SK-N-MC (cell line): Measurements from ENCODE around the gene TRMT5.

Experiments
- DNase-seq: peaks from one replicate; pipeline ENCODE4 v3.0.0-alpha.2; 2011; ENCODE audit warnings: low read depth, low spot score
- H3K27ac ChIP-seq: fragments of 200-600 bp; sonication (generic); 2 replicates; pipeline ENCODE4 v1.5.1; 2016; ENCODE audit warnings: mixed run types
- H3K36me3 ChIP-seq: fragments of 200-600 bp; sonication (generic); 2 replicates; pipeline ENCODE4 v1.6.1; 2017; ENCODE audit warnings: antibody characterized with exemption, low read length, mixed read lengths; ENCODE audit not compliant: insufficient read depth
- H3K4me3 ChIP-seq: fragments of 200-600 bp; sonication (generic); 2 replicates; pipeline ENCODE4 v1.5.1; 2016
- H3K9ac ChIP-seq: fragments of 200-600 bp; sonication (generic); 2 replicates; pipeline ENCODE4 v1.8.0; 2017; ENCODE audit warnings: mixed run types, mixed read lengths; ENCODE audit not compliant: insufficient read length
- H3K9me3 ChIP-seq: fragments of 200-600 bp; sonication (generic); 2 replicates; pipeline ENCODE4 v1.6.1; 2017; ENCODE audit warnings: low read depth, mild to moderate bottlenecking, antibody characterized with exemption, low read length, moderate library complexity, mixed read lengths
- EZH2 ChIP-seq: fragments of 200-600 bp; sonication (generic); IDR thresholded peaks from one replicate; pipeline ENCODE4 v1.6.1; 2017; ENCODE audit warnings: antibody characterized with exemption
- FOXP2 ChIP-seq: optimal IDR thresholded peaks from 2 replicates; pipeline ENCODE3; 2011; ENCODE audit warnings: mild to moderate bottlenecking, moderate library complexity; ENCODE audit not compliant: insufficient read depth; ENCODE audit errors: extremely low read length, control extremely low read depth
- POLR2AphosphoS5 ChIP-seq: IDR thresholded peaks from 2 replicates; pipeline ENCODE4 v1.6.1; 2012; ENCODE audit warnings: mild to moderate bottlenecking, low read depth, low read length, borderline replicate concordance

Gene TRMT5

GRCh38 chr14:60986500-60986899 is 5.6 kb upstream of the TRMT5 start:
- Histone ChIP-seq H3K9ac (no peak overlapping the region), H3K36me3 (peaks cover 42% of the 10 kb centered on the region), H3K4me3 (no peak overlapping the region), H3K9me3 (no peaks in the 10 kb centered on the region), H3K27ac (no peak overlapping the region)
- no peak for DNase-seq
- TF ChIP-seq FOXP2 (no peak), POLR2AphosphoS5 (no peak), EZH2 (no peak)

GRCh38 chr14:60984196-60984595 is 3.3 kb upstream of the TRMT5 start:
- H3K9ac ChIP-seq: no peak overlapping the region
- H3K9me3 ChIP-seq: no peaks in the 10 kb centered on the region
- no peak for DNase-seq
- no peak overlapping the region for H3K27ac ChIP-seq
- no peak overlapping the region for H3K4me3 ChIP-seq
- peaks cover 38% of the 10 kb centered on the region for H3K36me3 ChIP-seq
- no peak for TF ChIP-seq POLR2AphosphoS5
- TF ChIP-seq FOXP2: no peak
- TF ChIP-seq EZH2: no peak

- no peaks in the 10 kb centered on the region for H3K9me3 ChIP-seq
- H3K36me3 ChIP-seq: peaks cover 46% of the 10 kb centered on the region
- TF ChIP-seq FOXP2: no peak
- 0 out of 2 replicates have a peak, but pooled peaks have one; percentile 7 for TF ChIP-seq POLR2AphosphoS5
- H3K4me3 ChIP-seq: peak overlapping the region; percentile 91
- peak overlapping the region; percentile 2; the same call in 1 of the 2 replicates for H3K27ac ChIP-seq
- peak overlapping the region; percentile 96 for H3K9ac ChIP-seq
- no peak for DNase-seq
These were observed 965 bp upstream of the TRMT5 start for GRCh38 chr14:60981633-60982455.

- Histone ChIP-seq H3K9ac (no peak overlapping the region), H3K9me3 (no peaks in the 10 kb centered on the region), H3K27ac (no peak overlapping the region), H3K36me3 (peaks cover 57% of the 10 kb centered on the region), H3K4me3 (peak overlapping the region; percentile 5; the same call in 1 of the 2 replicates)
- TF ChIP-seq POLR2AphosphoS5: no peak
- TF ChIP-seq EZH2: no peak
- TF ChIP-seq FOXP2: no peak
- DNase-seq: no peak
These were observed 3.0 kb downstream of the TRMT5 start for GRCh38 chr14:60977847-60978246.

- DNase-seq: no peak
- H3K27ac ChIP-seq: no peak overlapping the region
- H3K9me3 ChIP-seq: no peaks in the 10 kb centered on the region
- no peak for TF ChIP-seq FOXP2
- TF ChIP-seq POLR2AphosphoS5: no peak
- no peak for TF ChIP-seq EZH2
- no peak overlapping the region for H3K9ac ChIP-seq
- no peak overlapping the region for H3K4me3 ChIP-seq
- peaks cover 57% of the 10 kb centered on the region for H3K36me3 ChIP-seq
These were observed 5.3 kb downstream of the TRMT5 start for GRCh38 chr14:60975551-60975950.

- Histone ChIP-seq H3K9ac (no peak overlapping the region), H3K36me3 (peaks cover 53% of the 10 kb centered on the region), H3K9me3 (no peaks in the 10 kb centered on the region), H3K4me3 (no peak overlapping the region), H3K27ac (no peak overlapping the region)
- DNase-seq: no peak
- no peak for TF ChIP-seq POLR2AphosphoS5
- no peak for TF ChIP-seq FOXP2
- TF ChIP-seq EZH2: no peak
These were observed 6.7 kb downstream of the TRMT5 start for GRCh38 chr14:60974090-60974651.

GRCh38 chr14:60973070-60973469 is 7.8 kb downstream of the TRMT5 start:
- no peak for DNase-seq
- no peak overlapping the region for H3K4me3 ChIP-seq
- TF ChIP-seq POLR2AphosphoS5: no peak
- no peak for TF ChIP-seq FOXP2
- no peak for TF ChIP-seq EZH2
- H3K27ac ChIP-seq: no peak overlapping the region
- peaks cover 48% of the 10 kb centered on the region for H3K36me3 ChIP-seq
- H3K9ac ChIP-seq: no peak overlapping the region
- no peaks in the 10 kb centered on the region for H3K9me3 ChIP-seq

- Histone ChIP-seq H3K27ac (no peak overlapping the region), H3K9me3 (no peaks in the 10 kb centered on the region), H3K4me3 (no peak overlapping the region), H3K36me3 (peaks cover 41% of the 10 kb centered on the region), H3K9ac (no peak overlapping the region)
- TF ChIP-seq EZH2 (no peak), POLR2AphosphoS5 (no peak), FOXP2 (no peak)
- DNase-seq: no peak
These were observed 8.6 kb downstream of the TRMT5 start for GRCh38 chr14:60972295-60972694.
